ENCODE measurements around the gene MRPL28. TPM values are rescaled to one million over a fixed set of nuclear protein-coding genes. Genes with fewer than 3 reads are reported as not detected.

MRPL28 gene
- total and polyA plus RNA-seq, 7 experiments from 2014 or later, result 21.9 to 86.2 (median 31.4) TPM

DNA sequence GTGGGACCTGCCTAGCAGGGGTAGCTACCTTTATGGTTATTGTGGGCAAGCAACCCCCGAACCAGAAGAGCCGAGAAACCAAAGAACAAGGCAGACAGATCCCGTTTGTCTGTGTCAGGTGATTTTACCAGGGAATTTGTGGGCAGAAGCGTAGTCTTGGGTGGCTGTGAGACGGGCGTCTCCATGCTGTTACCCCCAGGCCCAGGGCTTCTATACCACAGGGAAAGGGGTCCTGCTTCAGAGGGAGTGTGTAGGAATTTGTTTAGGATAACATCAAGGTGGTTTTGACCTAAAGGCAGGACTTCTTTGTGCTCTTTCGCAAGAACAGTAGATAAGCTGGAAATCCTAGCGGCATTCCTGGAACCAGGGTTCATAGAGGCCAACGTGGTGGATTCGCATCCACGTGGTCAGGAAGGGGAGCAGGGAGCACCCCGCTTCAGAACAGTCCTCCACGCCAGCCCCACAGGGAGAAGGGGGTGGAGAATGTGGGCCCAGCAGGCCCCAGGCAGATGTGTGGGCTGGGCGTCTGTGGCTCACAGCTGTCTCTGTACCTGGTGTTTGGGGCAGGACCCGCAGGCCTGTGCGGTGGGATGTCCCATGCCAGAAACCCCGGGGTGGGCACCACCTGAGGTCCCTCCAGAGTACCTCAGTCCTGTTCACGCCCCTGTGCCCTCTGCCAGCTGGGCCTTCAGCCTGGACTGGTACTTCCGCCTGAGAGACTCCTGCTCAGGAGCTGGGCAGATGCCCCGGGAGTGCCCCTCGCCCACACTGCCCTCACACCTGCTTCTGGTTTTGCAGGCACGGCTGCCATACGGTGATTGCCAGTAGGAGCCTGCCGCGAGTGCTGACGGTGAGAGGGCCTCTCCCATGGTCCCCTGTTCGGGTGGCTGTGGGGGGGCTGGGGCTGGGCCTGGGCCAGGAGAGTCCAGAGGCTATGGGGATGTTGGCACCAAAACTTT lies 35.5 kb upstream of the MRPL28 start:
- no peak for ATAC-seq
- CTCF ChIA-PET, result no interaction called here
- H3K9me3 Mint-ChIP-seq, result no peaks in the 10 kb centered on the region

GRCh38 chr16:404971-405486 lies 34.7 kb upstream of the MRPL28 start:
- DNase-seq, result no peak
- Histone ChIP-seq H3K4me3 (ENCODE audit: low read length) (no peak overlapping the region), H3K27me3 (ENCODE audit: control insufficient read depth in 2 of 2, insufficient read depth in 2 of 2, low read length in 2 of 2) (no peaks in the 10 kb centered on the region), H3K36me3 (ENCODE audit: control insufficient read depth in 2 of 3, insufficient read depth in 3 of 3, low read length in 3 of 3) (no peaks in the 10 kb centered on the region), H3K9me3 (ENCODE audit: control insufficient read depth in 2 of 3, low read length in 3 of 3) (no peaks in the 10 kb centered on the region), H3K4me1 (ENCODE audit: control insufficient read depth in 2 of 2, insufficient read depth in 2 of 2, low read length in 2 of 2) (peaks cover 0 to 4% of the 10 kb centered on the region in 2 donors), H3K27ac (ENCODE audit: low read depth, low read length) (no peak overlapping the region)
- Mint-ChIP-seq H3K4me1 (peaks cover 6 to 9% (median 8%) of the 10 kb centered on the region in 7 donors), H3K36me3 (peaks cover 0 to 9% (median 0%) of the 10 kb centered on the region in 5 donors), H3K4me3 (no peak overlapping the region), H3K27ac (no peak overlapping the region), H3K27me3 (no peaks in the 10 kb centered on the region), H3K9me3 (no peaks in the 10 kb centered on the region)
- ATAC-seq, result no peak
- ChIA-PET POLR2A (no interaction called here), CTCF (no interaction called here)
- intact Hi-C loops (cut with micrococcal nuclease), result loop anchor here (5.0 to 10.0 kb wide), 4 partner anchors 50 to 162 kb away; partner anchors contain the start of genes AXIN1 (in 1 of the 2), CAPN15 (in 1 of the 2), NHLRC4 (in 1 of the 2) and PIGQ (in 1 of the 2)

More for the DNA sequence above, 35.5 kb upstream of the MRPL28 start:
- intact Hi-C loops (cut with micrococcal nuclease), result loop anchor here in 1 of 2 donors (10.0 kb wide), 1 partner anchor 51 kb away; the partner anchor contains the start of gene AXIN1
- POLR2A ChIA-PET, result no interaction called here
- peak overlapping the region in 1 of 9 donors; percentile 36 for H3K27ac Mint-ChIP-seq
- H3K4me3 ChIP-seq (ENCODE audit: low read length), result no peak overlapping the region
- H3K36me3 Mint-ChIP-seq, result peaks cover 0 to 9% (median 0%) of the 10 kb centered on the region in 5 donors
- H3K4me3 Mint-ChIP-seq, result no peak overlapping the region
- no peaks in the 10 kb centered on the region for H3K27me3 Mint-ChIP-seq
- no peak overlapping the region for H3K27ac ChIP-seq (ENCODE audit: low read depth, low read length)
- no peaks in the 10 kb centered on the region for H3K4me1 ChIP-seq (ENCODE audit: control insufficient read depth in 2 of 2, insufficient read depth in 2 of 2, low read length in 2 of 2)
- H3K4me1 Mint-ChIP-seq, result peaks cover 0 to 4% (median 0%) of the 10 kb centered on the region in 7 donors
- no peaks in the 10 kb centered on the region for H3K36me3 ChIP-seq (ENCODE audit: control insufficient read depth in 2 of 3, insufficient read depth in 3 of 3, low read length in 3 of 3)
- no peaks in the 10 kb centered on the region for H3K27me3 ChIP-seq (ENCODE audit: control insufficient read depth in 2 of 2, insufficient read depth in 2 of 2, low read length in 2 of 2)
- no peak for DNase-seq
- H3K9me3 ChIP-seq (ENCODE audit: control insufficient read depth in 2 of 3, low read length in 3 of 3), result no peaks in the 10 kb centered on the region

DNA sequence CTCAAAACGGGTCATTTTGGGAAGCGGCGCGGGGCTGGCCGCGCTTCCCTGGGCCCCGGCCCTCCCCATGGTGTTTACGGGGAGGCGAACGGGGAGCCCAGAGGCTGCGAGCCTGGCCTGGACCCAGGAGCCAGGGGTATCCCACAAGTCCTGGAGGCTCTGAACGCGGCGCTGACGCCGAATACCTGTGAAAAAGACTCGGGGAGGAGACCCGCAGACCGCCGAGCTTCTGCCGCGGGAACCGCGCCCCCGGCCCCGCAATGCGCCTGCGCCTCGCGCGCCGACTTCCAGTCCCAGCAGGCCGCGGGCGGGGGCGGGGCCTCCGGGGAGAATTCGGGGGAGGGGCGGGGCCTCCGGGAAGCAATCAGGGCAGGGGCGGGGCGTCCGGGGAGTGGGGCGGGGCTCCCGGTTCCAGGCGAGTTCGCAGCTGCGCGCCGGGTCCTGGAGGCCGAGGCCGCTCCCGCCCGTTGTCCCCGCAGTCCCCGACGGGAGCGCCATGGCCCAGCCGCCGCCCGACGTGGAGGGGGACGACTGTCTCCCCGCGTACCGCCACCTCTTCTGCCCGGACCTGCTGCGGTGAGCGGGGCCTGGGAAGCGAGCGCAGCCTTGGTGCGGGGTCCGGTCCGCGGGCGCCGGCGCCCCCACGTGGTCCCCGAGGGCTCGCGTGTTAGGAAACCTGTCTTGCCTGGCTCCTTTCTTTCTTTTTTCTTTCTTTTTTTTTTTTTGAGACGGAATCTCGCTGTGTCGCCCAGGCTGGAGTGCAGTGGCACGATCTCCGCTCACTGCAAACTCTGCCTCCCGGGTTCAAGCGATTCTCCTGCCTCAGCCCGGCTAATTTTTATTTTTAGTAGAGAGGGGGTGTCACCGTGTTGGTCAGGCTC lies 31.4 kb upstream of the MRPL28 start, which contains the start of gene DECR2:
Gene DECR2 (plus strand): TSS at position 418 of the 881 bp plus-strand sequence. CDS start 79 bp downstream, at position 497.
- Mint-ChIP-seq H3K9me3 (no peaks in the 10 kb centered on the region), H3K4me1 (peaks cover 10 to 21% (median 11%) of the 10 kb centered on the region in 7 donors), H3K27me3 (peaks cover 0 to 1% (median 0%) of the 10 kb centered on the region in 5 donors), H3K27ac (peak within 1 kb of the TSS; percentile 81 to 97 (median 94)), H3K4me3 (peak within 1 kb of the TSS; percentile 84 to 92 (median 89)), H3K36me3 (no peaks in the 10 kb centered on the region)
- ATAC-seq, result peak; percentile 94
- POLR2A ChIA-PET, result interaction anchor here (0.6 to 10.9 kb wide), 8 partner anchors 10 to 221 kb away, joined by 3 to 120 read pairs (median 6); partner anchors contain the start of genes MRPL28, PGAP6 and RAB11FIP3
- Histone ChIP-seq H3K27ac (ENCODE audit: low read depth, low read length) (peak within 1 kb of the TSS; percentile 82), H3K4me1 (ENCODE audit: control insufficient read depth in 2 of 2, insufficient read depth in 2 of 2, low read length in 2 of 2) (peaks cover 0 to 5% of the 10 kb centered on the region in 2 donors), H3K36me3 (ENCODE audit: control insufficient read depth in 2 of 3, insufficient read depth in 3 of 3, low read length in 3 of 3) (no peaks in the 10 kb centered on the region), H3K4me3 (ENCODE audit: low read length) (peak within 1 kb of the TSS; percentile 86), H3K9me3 (ENCODE audit: control insufficient read depth in 2 of 3, low read length in 3 of 3) (no peaks in the 10 kb centered on the region), H3K27me3 (ENCODE audit: control insufficient read depth in 2 of 2, insufficient read depth in 2 of 2, low read length in 2 of 2) (no peaks in the 10 kb centered on the region)
- DNase-seq, result peak; percentile 89 to 98 (median 95)
- intact Hi-C loops (cut with micrococcal nuclease), result loop anchor here (1.0 to 10.0 kb wide), 16 partner anchors 9 to 339 kb away; partner anchors contain the start of genes METTL26 (in 2 of the 2), RAB11FIP3 (in 2 of the 2), AXIN1 (in 1 of the 2) and CAPN15 (in 1 of the 2)
- CTCF ChIA-PET, result interaction anchor here (0.7 to 1.7 kb wide), 3 partner anchors 9 to 179 kb away, joined by 3 to 6 read pairs (median 3); no protein-coding TSS in a partner anchor

DNA sequence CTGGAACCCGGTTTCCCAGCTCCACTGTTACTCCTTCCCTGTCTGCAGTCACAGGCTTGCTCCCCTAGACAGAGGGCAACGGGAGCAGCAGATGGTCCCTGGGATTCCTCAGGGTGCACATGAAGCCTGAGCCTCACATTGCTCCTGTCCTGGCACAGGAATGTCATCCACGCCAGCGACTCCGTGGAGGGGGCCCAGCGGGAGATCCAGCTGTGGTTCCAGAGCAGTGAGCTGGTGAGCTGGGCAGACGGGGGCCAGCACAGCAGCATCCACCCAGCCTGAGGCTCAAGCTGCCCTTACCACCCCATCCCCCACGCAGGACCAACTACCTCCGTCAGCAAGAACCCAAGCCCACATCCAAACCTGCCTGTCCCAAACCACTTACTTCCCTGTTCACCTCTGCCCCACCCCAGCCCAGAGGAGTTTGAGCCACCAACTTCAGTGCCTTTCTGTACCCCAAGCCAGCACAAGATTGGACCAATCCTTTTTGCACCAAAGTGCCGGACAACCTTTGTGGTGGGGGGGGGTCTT lies 29.8 kb upstream of the MRPL28 start:
- Histone ChIP-seq H3K36me3 (ENCODE audit: control insufficient read depth in 2 of 3, insufficient read depth in 3 of 3, low read length in 3 of 3) (no peaks in the 10 kb centered on the region), H3K27me3 (ENCODE audit: control insufficient read depth in 2 of 2, insufficient read depth in 2 of 2, low read length in 2 of 2) (no peaks in the 10 kb centered on the region), H3K27ac (ENCODE audit: low read depth, low read length) (peak overlapping the region; percentile 82), H3K4me1 (ENCODE audit: control insufficient read depth in 2 of 2, insufficient read depth in 2 of 2, low read length in 2 of 2) (peaks cover 0 to 10% of the 10 kb centered on the region in 2 donors), H3K4me3 (ENCODE audit: low read length) (peak overlapping the region; percentile 86), H3K9me3 (ENCODE audit: control insufficient read depth in 2 of 3, low read length in 3 of 3) (no peaks in the 10 kb centered on the region)
- intact Hi-C loops (cut with micrococcal nuclease), result loop anchor here (2.0 to 10.0 kb wide), 7 partner anchors 17 to 341 kb away; partner anchors contain the start of genes AXIN1 (in 1 of the 2), CAPN15 (in 1 of the 2), CIAO3 (in 1 of the 2) and METTL26 (in 1 of the 2)
- ChIA-PET POLR2A (interaction anchor here (0.5 to 10.9 kb wide), 8 partner anchors 8 to 170 kb away, joined by 3 to 120 read pairs (median 5); partner anchors contain the start of genes LUC7L, MRPL28 and PGAP6), CTCF (interaction anchor here (1.2 to 1.7 kb wide), 2 partner anchors 8 to 12 kb away, joined by 3 to 6 read pairs; no protein-coding TSS in a partner anchor)
- H3K9me3 Mint-ChIP-seq, result no peaks in the 10 kb centered on the region
- H3K27ac Mint-ChIP-seq, result peak overlapping the region; percentile 81 to 97 (median 94)
- H3K4me1 Mint-ChIP-seq, result peaks cover 15 to 30% (median 20%) of the 10 kb centered on the region in 7 donors
- DNase-seq, result no peak
- ATAC-seq, result no peak
- H3K4me3 Mint-ChIP-seq, result peak overlapping the region; percentile 84 to 92 (median 89)
- H3K36me3 Mint-ChIP-seq, result no peaks in the 10 kb centered on the region
- peaks cover 0 to 12% (median 0%) of the 10 kb centered on the region in 5 donors for H3K27me3 Mint-ChIP-seq

DNA sequence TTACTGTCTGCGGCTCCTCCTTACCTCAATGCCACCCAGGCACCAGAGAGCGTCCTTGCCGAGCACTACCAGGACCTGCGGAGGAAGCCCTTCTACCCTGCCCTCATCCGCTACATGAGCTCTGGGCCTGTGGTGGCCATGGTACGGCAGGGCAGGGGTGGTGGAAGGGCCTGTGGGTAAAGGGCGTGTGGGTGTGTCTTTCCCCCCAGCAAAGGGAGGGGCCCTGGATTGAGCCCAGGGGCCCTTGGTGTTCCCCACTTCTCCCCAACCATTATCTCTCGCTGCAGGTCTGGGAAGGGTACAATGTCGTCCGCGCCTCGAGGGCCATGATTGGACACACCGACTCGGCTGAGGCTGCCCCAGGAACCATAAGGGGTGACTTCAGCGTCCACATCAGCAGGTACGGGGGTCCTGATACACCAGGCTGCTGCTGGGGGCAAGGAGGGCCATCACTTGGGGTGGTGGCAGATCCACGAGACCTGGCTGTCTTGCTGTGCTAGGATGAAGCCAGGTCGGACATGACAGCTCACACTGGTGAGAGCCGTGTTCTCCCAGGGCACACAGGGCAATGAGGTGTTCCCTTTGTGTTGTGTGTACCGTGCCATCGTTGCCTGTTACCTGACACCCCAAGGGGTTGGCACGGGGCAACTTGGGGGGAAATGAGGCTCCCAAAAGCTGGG lies 29.1 kb upstream of the MRPL28 start:
- H3K27ac ChIP-seq (ENCODE audit: low read depth, low read length), result no peak overlapping the region
- no peaks in the 10 kb centered on the region for H3K36me3 Mint-ChIP-seq
- H3K36me3 ChIP-seq (ENCODE audit: control insufficient read depth in 2 of 3, insufficient read depth in 3 of 3, low read length in 3 of 3), result no peaks in the 10 kb centered on the region
- H3K27me3 Mint-ChIP-seq, result peaks cover 0 to 12% (median 0%) of the 10 kb centered on the region in 5 donors
- H3K27ac Mint-ChIP-seq, result peak overlapping the region in 5 of 9 donors; percentile 31 to 83 (median 82)
- ChIA-PET CTCF (interaction anchor here (1.2 kb wide), 1 partner anchor 11 kb away, joined by 3 read pairs; no protein-coding TSS in a partner anchor), POLR2A (interaction anchor here (0.9 to 10.9 kb wide), 4 partner anchors 17 to 50 kb away, joined by 3 to 120 read pairs (median 6); partner anchors contain the start of genes MRPL28 and PGAP6)
- H3K27me3 ChIP-seq (ENCODE audit: control insufficient read depth in 2 of 2, insufficient read depth in 2 of 2, low read length in 2 of 2), result no peaks in the 10 kb centered on the region
- peaks cover 15 to 30% (median 20%) of the 10 kb centered on the region in 7 donors for H3K4me1 Mint-ChIP-seq
- H3K4me1 ChIP-seq (ENCODE audit: control insufficient read depth in 2 of 2, insufficient read depth in 2 of 2, low read length in 2 of 2), result peaks cover 0 to 10% of the 10 kb centered on the region in 2 donors
- H3K9me3 Mint-ChIP-seq, result no peaks in the 10 kb centered on the region
- DNase-seq (no peak), ATAC-seq (no peak)
- no peak overlapping the region for H3K4me3 ChIP-seq (ENCODE audit: low read length)
- H3K4me3 Mint-ChIP-seq, result peak overlapping the region in 6 of 10 donors; percentile 30 to 92 (median 71)
- intact Hi-C loops (cut with micrococcal nuclease), result loop anchor here (2.0 to 10.0 kb wide), 7 partner anchors 17 to 341 kb away; partner anchors contain the start of genes AXIN1 (in 1 of the 2), CAPN15 (in 1 of the 2), CIAO3 (in 1 of the 2) and METTL26 (in 1 of the 2)
- no peaks in the 10 kb centered on the region for H3K9me3 ChIP-seq (ENCODE audit: control insufficient read depth in 2 of 3, low read length in 3 of 3)
